ENCODE measurements around the gene EBPL. TPM values are rescaled to one million over a fixed set of nuclear protein-coding genes. Genes with fewer than 3 reads are reported as not detected.

The EBPL gene
- total RNA-seq, 6 experiments from 2014 or later = 69.5 to 82.8 (median 75.5) TPM

DNA sequence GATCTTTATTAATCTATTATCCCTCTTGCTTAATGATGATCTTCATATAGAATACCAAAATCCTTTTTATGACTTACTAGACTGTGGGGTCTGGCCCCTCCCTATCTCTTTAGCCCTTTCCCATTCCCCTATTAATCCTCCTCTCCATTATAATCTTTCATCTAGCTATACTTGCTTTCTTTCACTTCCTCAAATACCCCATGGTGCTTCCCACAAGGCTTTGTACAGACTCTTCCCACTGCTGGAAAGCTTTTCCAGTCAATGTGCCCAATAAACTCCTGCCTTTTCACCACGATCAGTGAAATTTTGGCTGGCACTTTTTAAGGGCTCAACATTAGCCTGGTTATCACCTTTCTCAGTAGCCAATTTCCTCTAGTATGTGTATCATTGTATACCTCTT is 3.2 kb upstream of the EBPL start:
- H3K4me3 Mint-ChIP-seq = no peak overlapping the region
- no peak for DNase-seq
- no peaks in the 10 kb centered on the region for H3K9me3 Mint-ChIP-seq
- H3K36me3 Mint-ChIP-seq (ENCODE audit: low read depth) = peaks cover 15% of the 10 kb centered on the region
- peaks cover 37% of the 10 kb centered on the region for H3K4me1 Mint-ChIP-seq (ENCODE audit: low read depth)
- H3K27me3 Mint-ChIP-seq (ENCODE audit: insufficient read depth) = 0 out of 2 replicates have a peak, but pooled peaks cover 2% of the 10 kb centered on the region
- no peak overlapping the region for H3K27ac Mint-ChIP-seq
- TF ChIP-seq, protein P1, sequence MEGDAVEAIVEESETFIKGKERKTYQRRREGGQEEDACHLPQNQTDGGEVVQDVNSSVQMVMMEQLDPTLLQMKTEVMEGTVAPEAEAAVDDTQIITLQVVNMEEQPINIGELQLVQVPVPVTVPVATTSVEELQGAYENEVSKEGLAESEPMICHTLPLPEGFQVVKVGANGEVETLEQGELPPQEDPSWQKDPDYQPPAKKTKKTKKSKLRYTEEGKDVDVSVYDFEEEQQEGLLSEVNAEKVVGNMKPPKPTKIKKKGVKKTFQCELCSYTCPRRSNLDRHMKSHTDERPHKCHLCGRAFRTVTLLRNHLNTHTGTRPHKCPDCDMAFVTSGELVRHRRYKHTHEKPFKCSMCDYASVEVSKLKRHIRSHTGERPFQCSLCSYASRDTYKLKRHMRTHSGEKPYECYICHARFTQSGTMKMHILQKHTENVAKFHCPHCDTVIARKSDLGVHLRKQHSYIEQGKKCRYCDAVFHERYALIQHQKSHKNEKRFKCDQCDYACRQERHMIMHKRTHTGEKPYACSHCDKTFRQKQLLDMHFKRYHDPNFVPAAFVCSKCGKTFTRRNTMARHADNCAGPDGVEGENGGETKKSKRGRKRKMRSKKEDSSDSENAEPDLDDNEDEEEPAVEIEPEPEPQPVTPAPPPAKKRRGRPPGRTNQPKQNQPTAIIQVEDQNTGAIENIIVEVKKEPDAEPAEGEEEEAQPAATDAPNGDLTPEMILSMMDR (IDR thresholded peaks at IDR 0.05) = no peak

DNA sequence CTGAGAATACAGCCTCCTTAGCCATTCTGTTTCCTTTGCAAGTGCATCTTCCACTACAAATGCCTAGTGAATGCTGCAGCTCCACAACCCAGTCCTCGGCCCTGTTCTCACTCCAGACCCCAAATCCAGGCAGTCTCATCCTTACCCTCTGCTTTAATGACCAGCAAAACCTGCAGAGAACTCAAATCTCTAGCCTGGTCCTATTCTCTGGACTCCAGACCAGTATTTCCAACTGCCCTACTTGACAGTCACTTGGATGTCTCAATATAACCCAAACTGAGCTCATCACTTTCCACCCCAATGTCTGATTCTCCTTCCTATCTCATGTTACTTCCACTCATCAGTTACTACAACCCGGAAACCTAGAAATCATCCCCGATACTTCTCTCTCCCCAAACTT is 2.6 kb upstream of the EBPL start:
- Mint-ChIP-seq H3K27me3 (ENCODE audit: insufficient read depth) (peaks cover 2% of the 10 kb centered on the region; the same call in 1 of the 2 replicates), H3K36me3 (ENCODE audit: low read depth) (peaks cover 13% of the 10 kb centered on the region), H3K4me3 (no peak overlapping the region), H3K27ac (peak overlapping the region; percentile 20), H3K4me1 (ENCODE audit: low read depth) (peaks cover 37% of the 10 kb centered on the region), H3K9me3 (no peaks in the 10 kb centered on the region)
- no peak for DNase-seq
- TF ChIP-seq, protein P1 (IDR thresholded peaks at IDR 0.05) = no peak

- Mint-ChIP-seq H3K4me1 (ENCODE audit: low read depth) (peaks cover 37% of the 10 kb centered on the region), H3K36me3 (ENCODE audit: low read depth) (peaks cover 8% of the 10 kb centered on the region), H3K27ac (peak overlapping the region; percentile 20), H3K4me3 (no peak overlapping the region), H3K27me3 (ENCODE audit: insufficient read depth) (peaks cover 2% of the 10 kb centered on the region; the same call in 1 of the 2 replicates), H3K9me3 (no peaks in the 10 kb centered on the region)
- DNase-seq = no peak
- TF ChIP-seq, protein P1 (IDR thresholded peaks at IDR 0.05) = no peak
Measured at GRCh38 chr13:49693191-49693733, 2.0 kb upstream of the EBPL start.

- DNase-seq = peak; percentile 33
- Mint-ChIP-seq H3K27me3 (ENCODE audit: insufficient read depth) (peaks cover 2% of the 10 kb centered on the region; the same call in 1 of the 2 replicates), H3K4me1 (ENCODE audit: low read depth) (peaks cover 45% of the 10 kb centered on the region), H3K36me3 (ENCODE audit: low read depth) (peaks cover 15% of the 10 kb centered on the region), H3K4me3 (peak overlapping the region; percentile 95), H3K27ac (peak overlapping the region; percentile 71), H3K9me3 (no peaks in the 10 kb centered on the region)
- TF ChIP-seq, protein P1 (IDR thresholded peaks at IDR 0.05) = no peak
Measured at GRCh38 chr13:49690133-49690994, 922 bp downstream of the EBPL start.

- no peaks in the 10 kb centered on the region for H3K27me3 Mint-ChIP-seq (ENCODE audit: insufficient read depth)
- H3K36me3 Mint-ChIP-seq (ENCODE audit: low read depth) = peaks cover 27% of the 10 kb centered on the region
- H3K9me3 Mint-ChIP-seq = no peaks in the 10 kb centered on the region
- H3K4me1 Mint-ChIP-seq (ENCODE audit: low read depth) = peaks cover 20% of the 10 kb centered on the region
- no peak overlapping the region for H3K27ac Mint-ChIP-seq
- DNase-seq = no peak
- no peak overlapping the region for H3K4me3 Mint-ChIP-seq
- TF ChIP-seq, protein P1 (IDR thresholded peaks at IDR 0.05) = no peak
Measured at GRCh38 chr13:49683489-49683888, 7.8 kb downstream of the EBPL start.
